ENCODE results near the gene MAP2K4.

The MAP2K4 gene

DNA sequence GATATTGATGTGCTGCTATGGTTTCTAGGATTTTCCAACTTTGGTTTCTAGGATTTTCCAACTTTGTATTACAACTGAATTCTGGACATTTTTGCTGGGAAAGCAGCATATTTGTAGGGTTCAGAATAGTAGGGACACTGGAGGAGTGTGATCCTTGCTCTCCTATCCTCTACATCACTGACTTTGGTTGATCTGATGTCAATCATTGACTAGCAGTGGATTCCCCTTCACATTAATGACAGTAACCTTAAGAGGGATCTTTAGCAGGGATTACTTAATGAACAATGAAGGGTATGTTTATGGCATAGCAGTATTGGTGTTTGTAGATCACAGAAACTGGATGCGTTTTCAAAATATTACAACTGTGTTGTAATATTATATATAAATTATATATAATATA is 67.4 kb downstream of the MAP2K4 start:
- DNase-seq (ENCODE audit: low read depth in 2 of 2, low spot score in 1 of 2), result no peak

GRCh38 chr17:12089809-12090384 is 69.2 kb downstream of the MAP2K4 start:
- no peak for DNase-seq (ENCODE audit: low read depth in 2 of 2, low spot score in 1 of 2)

DNA sequence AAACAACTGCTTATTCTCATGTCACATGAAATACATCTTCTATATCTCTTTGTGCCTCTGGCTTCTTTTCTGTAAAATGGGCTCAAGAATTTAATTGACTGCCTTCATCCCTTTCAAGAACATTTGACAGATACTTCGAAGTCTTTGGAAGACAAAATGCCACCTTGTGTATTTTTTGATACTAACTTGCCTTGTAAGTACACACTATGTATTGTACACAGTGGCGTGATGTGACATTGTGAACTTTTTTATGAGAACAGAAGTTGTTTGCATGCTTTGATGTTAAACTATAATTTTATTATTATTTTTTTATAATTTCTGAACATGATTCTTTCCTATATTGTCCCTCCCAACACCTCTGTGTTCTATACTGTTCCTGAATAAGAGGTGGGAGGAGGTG is 73.7 kb downstream of the MAP2K4 start:
- no peak for DNase-seq (ENCODE audit: low read depth in 2 of 2, low spot score in 1 of 2)

- DNase-seq (ENCODE audit: low read depth in 2 of 2, low spot score in 1 of 2), result no peak
These were observed 74.8 kb downstream of the MAP2K4 start for GRCh38 chr17:12095522-12095921.

DNA sequence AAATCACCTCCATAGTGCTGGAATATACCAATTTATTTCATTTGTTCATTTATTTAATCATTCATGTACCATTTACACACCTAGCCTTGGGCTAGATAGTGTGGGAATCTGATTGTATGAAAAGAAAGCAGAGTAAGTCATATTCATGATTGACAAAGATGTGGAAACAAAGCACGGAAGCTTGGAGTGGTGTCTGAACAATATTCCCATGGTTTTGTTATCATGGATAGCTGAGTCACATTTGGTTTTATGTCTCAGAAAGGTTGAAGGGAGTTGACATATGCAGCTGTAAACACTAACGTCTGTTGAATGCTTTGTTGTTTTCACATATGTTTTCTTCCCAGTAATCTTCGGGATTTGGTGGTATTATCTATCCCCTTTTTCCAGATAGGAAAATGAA is 76.6 kb downstream of the MAP2K4 start:
- DNase-seq (ENCODE audit: low read depth in 2 of 2, low spot score in 1 of 2), result no peak

DNA sequence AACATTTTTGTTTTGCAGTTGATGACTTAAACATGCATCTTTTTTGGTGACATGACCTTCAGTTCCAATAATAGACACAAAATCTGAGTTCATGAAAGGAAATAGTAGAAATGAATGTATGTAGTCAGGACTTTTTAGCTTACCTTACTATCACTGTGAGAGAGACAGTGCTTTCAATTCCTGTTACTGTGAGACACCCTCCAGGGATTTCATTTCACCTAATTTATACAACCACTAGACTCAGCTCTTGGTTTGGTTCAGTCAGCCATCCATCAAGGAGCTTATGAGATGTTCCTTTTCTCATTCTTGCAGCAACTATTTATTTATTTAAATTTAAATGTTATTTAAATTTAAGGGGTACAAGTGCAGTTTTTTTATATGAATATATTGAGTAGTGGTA is 77.9 kb downstream of the MAP2K4 start:
- no peak for DNase-seq (ENCODE audit: low read depth in 2 of 2, low spot score in 1 of 2)

GRCh38 chr17:12099412-12099811 is 78.7 kb downstream of the MAP2K4 start:
- DNase-seq (ENCODE audit: low read depth in 2 of 2, low spot score in 1 of 2), result no peak

DNA sequence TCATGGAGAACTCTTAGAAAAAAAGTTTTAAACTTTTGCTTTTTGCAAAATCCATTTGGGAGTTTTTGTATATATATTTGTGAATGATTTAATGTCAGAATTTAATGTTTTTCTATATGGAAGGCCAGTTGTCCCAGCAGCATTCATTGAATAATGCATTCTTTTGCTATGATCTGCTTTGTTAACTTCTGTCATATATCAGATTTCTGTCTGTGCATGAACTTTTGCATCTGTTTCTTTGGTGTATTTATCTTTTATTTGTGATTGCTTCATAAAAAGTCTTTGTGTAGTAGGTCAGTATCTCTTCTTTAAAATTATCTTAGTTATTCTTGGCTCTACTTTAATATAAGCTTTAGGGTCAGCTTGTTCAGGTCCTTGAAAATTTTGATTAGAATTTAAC is 84.2 kb downstream of the MAP2K4 start:
- DNase-seq (ENCODE audit: low read depth in 2 of 2, low spot score in 1 of 2), result no peak

DNA sequence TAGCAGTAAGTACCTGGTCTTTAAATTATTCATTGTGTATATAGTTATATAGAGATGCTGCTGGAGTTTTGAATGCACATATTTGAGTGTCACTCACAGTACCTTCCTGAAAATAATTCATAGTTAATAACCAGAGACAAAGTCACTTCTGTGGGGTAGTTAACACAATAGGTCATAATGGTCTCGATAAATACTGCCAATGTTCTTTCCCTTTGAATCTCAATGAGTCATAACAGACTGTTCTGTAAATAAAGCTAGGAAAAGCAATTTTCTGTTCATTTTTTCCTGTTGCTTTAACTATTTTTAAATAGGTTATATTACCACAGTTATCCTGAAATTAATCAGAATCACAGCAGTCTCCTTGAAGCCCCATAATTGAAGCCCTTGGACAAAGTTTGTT is 87.2 kb downstream of the MAP2K4 start:
- DNase-seq (ENCODE audit: low read depth in 2 of 2, low spot score in 1 of 2), result no peak

- no peak for DNase-seq (ENCODE audit: low read depth in 2 of 2, low spot score in 1 of 2)
These were observed 90.2 kb downstream of the MAP2K4 start for GRCh38 chr17:12110906-12111305.

DNA sequence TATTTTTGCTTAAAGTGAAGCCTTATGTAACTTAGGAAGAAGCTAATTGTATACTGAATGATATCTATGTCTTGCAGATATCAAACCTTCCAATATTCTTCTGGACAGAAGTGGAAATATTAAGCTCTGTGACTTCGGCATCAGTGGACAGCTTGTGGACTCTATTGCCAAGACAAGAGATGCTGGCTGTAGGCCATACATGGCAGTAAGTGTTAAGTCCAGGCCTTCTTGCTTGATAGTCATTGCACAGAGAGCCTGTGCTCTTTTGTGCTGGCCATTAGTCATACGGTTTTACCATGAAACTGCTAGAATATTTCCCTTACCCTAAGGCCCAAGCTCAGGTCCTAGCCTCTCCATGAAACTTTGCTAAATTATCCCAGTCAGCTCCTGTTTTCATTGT is 92.5 kb downstream of the MAP2K4 start:
- DNase-seq (ENCODE audit: low read depth in 2 of 2, low spot score in 1 of 2), result no peak

DNA sequence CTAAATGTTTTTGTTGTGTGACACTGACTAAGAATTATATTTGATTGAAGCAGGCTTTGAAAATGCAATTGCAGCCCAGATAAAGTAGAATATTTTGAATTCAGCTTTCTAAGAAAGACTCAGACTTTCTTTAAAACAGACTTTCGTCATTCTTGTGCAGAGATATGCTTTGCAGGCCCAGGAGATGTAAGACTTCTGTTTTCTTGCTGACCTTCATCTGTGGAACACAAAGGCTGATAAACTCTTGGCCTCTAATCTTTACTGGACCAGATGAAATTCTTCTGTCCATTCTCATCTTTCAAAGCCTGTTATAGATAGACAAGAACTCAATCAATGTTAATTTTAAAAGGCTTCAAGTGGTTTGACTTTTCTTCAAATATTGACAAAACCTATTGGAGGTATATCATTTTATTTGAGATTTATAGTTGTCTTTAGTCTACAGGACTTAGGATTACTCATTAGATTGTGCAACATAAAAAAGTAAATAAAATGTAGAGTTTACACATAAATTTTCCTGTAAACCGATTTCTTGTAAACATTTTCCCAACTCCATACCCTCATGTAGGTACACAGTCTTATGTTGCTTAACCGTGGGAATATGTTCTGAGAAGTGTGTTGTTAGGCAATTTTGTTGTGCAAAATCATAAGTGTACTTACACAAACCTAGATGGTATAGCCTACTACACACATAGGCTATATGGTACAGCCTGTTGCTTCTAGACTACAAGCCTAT is 94.2 kb downstream of the MAP2K4 start:
- DNase-seq (ENCODE audit: low read depth in 2 of 2, low spot score in 1 of 2), result no peak

DNA sequence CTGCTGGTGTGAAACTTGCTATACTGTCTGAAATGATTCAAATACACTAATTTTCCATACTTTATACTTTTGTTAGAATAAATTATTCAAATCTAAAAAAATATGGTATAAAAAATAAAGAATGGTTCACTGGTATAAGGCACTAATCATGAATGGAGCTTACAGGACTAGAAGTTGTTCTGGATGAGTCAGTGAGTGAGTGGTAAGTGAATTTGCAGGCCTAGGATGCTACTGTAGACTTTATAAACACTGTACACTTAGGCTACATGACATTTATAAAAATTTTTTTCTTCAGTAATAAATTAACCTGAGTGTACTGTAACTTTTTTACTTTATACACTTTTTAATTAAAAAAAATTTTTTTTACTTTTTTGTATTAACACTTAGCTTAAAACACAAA is 95.5 kb downstream of the MAP2K4 start:
- no peak for DNase-seq (ENCODE audit: low read depth in 2 of 2, low spot score in 1 of 2)

GRCh38 chr17:12118617-12119016 is 97.9 kb downstream of the MAP2K4 start:
- DNase-seq (ENCODE audit: low read depth in 2 of 2, low spot score in 1 of 2), result no peak

GRCh38 chr17:12122075-12122474 is 101.4 kb downstream of the MAP2K4 start:
- DNase-seq (ENCODE audit: low read depth in 2 of 2, low spot score in 1 of 2), result no peak

GRCh38 chr17:12127177-12127576 is 106.5 kb downstream of the MAP2K4 start:
- no peak for DNase-seq (ENCODE audit: low read depth in 2 of 2, low spot score in 1 of 2)

DNA sequence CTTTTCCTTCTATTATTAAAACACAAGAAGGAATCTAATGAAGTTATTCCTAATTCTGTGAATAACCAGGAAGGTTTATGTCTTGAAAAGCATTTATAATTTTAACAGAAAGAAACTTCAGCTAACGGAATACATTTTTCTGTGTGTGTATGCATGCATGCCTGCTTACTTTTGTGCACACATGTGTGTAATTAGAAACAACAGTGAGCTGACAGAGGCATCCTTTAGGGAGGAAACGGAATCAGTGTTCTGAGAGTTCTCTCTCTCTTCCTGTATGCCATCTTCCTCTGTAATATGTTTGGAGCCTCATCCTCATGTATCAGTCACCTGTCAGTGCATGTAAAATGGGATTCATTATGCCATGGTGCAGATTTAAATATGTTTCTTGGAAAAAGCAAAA is 107.0 kb downstream of the MAP2K4 start:
- no peak for DNase-seq (ENCODE audit: low read depth in 2 of 2, low spot score in 1 of 2)

DNA sequence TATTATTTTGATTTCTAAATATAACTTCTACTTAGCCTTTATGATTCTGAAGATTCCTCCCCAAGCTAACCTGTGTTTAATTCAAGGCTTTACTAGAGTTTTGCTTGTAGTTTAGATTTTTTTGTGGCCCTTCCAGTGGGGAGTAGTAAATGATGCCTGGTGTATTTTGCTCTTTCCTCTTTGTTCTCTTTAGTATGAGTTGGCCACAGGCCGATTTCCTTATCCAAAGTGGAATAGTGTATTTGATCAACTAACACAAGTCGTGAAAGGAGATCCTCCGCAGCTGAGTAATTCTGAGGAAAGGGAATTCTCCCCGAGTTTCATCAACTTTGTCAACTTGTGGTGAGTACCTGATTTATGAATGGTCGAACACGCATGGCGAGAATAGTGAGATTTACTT is 108.3 kb downstream of the MAP2K4 start:
- no peak for DNase-seq (ENCODE audit: low read depth in 2 of 2, low spot score in 1 of 2)

DNA sequence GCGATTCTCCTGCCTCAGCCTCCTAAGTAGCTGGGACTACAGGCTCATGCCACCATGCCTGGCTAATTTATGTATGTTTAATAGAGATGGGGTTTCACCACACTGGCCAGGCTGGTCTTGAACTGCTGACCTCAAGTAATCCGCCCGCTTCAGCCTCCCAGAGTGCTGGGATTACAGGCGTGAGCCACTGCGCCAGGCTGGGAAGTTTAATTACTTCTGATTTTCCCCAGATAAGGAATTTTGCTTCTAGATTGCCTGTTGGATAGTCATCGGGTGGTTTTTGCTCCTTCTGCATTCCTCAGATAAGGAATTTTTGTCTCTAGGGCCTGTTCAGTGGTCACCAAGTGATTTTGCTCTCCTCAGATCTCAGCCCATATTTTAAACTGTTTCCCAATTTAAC is 112.5 kb downstream of the MAP2K4 start:
- no peak for DNase-seq (ENCODE audit: low read depth in 2 of 2, low spot score in 1 of 2)

GRCh38 chr17:12134101-12134500 is 113.4 kb downstream of the MAP2K4 start:
- no peak for DNase-seq (ENCODE audit: low read depth in 2 of 2, low spot score in 1 of 2)

DNA sequence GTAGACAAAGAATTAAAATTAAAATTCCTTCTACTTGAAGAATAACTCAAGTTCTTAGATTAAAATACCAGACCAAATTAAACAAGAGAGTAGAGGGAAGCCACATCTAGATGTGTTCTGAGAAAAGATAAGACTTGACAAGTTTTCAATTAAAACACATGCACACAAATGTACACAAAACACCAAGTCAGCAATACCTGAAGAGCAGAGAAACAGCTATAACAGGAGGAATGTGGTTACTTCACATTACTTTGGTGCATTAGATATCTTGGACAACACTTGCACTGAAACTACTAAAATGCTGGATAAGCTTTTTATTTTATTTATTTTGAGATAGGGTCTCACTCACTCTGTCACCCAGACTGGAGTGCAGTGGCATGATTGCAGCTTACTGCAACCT is 113.9 kb downstream of the MAP2K4 start:
- DNase-seq (ENCODE audit: low read depth in 2 of 2, low spot score in 1 of 2), result no peak

DNA sequence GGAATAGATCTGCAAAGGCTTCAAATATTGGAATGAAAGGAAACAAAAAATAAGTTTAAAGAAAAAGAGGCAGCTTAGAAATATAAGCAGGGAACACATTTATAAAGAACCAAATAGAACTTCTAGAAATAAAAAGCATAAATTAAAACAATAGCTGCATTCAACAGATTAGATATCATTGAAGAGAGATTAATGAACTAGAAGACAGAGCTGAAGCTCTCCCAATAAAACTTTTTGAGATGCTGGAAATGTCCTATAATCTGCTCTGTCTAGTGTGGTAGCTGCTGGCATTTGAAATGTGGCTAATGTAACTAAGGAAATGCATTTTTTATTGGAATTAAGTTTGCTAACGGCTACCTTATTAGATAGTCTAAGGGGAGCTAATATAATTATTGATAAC is 115.6 kb downstream of the MAP2K4 start:
- no peak for DNase-seq (ENCODE audit: low read depth in 2 of 2, low spot score in 1 of 2)

GRCh38 chr17:12136646-12137045 is 116.0 kb downstream of the MAP2K4 start:
- DNase-seq (ENCODE audit: low read depth in 2 of 2, low spot score in 1 of 2), result no peak
